GM13976 (cell line): Measurements from ENCODE around the gene HOXA9.

Source experiments
- DNase-seq: peaks from one replicate; pipeline ENCODE4 v3.0.0; 2012; ENCODE audit warnings: low spot score
- CTCF ChIP-seq: IDR thresholded peaks from 2 replicates; pipeline ENCODE4 v1.5.1; 2012; ENCODE audit warnings: borderline replicate concordance, mild to moderate bottlenecking; ENCODE audit not compliant: insufficient read depth; ENCODE audit errors: extremely low read depth, missing control alignments, control extremely low read depth
- in situ Hi-C: fragments of 300-500 bp; cut with MboI; formaldehyde crosslinking; loops from one replicate; pipeline ENCODE4 v1.12.0; 2022; ENCODE audit warnings: low sequenced_read_pairs, mixed read lengths, inconsistent platforms; ENCODE audit not compliant: unreplicated experiment

Gene HOXA9

GRCh38 chr7:27154901-27155815, 10.2 kb downstream of the HOXA9 start:
- no peak for DNase-seq
- in situ Hi-C loops, result loop anchor here (5.0 to 25.0 kb wide), 4 partner anchors 300 to 780 kb away; no protein-coding TSS in a partner anchor

DNA sequence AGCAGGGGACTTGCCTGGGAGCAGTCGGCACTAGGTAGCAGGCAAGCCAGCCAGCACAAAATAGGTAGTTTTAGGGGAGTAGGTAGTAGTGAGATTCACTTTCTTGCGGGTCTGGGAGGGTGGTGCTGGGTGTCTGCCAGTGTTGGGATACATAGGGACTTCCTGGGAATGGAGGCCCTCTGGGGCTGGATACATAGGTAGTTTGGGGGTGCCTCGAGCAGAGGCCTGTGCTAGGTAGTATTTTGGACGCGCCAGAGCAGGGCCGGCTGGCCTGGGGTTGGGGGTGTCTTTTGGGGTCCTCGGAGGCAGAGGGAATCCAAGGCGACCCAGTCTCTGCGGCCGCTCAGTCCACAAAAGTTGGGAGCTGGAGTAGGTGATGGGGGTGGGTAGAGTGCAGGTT, 11.0 kb downstream of the HOXA9 start:
- TF ChIP-seq CTCF, result no peak
- in situ Hi-C loops, result loop anchor here (10.0 to 25.0 kb wide), 3 partner anchors 300 to 780 kb away; no protein-coding TSS in a partner anchor

More at GRCh38 chr7:27154901-27155815, 10.2 kb downstream of the HOXA9 start:
- TF ChIP-seq CTCF, result no peak

DNA sequence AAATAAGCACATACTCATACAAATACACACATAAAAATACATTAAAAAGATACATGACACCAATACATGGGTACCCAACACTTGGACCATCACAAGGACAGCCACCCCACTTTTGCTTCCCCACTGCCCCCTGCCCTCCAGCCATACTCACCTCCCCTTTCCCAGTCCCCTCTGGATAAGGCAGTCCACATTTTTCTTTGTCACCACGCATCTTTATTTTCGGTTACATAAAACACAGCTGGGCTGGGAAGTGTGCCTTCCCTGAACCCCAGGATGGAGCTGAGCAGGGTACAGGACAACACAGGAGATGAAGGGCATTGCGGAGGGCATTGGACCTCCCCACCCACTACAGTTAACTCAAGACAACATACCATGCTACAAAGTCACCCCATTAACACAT, 11.8 kb downstream of the HOXA9 start:
- in situ Hi-C loops, result loop anchor here (10.0 to 25.0 kb wide), 3 partner anchors 299 to 779 kb away; no protein-coding TSS in a partner anchor

More for the DNA sequence above, 11.0 kb downstream of the HOXA9 start:
- no peak for DNase-seq

GRCh38 chr7:27152816-27153442, 12.4 kb downstream of the HOXA9 start:
- no peak for TF ChIP-seq CTCF
- DNase-seq, result no peak
- in situ Hi-C loops, result loop anchor here (10.0 to 25.0 kb wide), 3 partner anchors 298 to 778 kb away; no protein-coding TSS in a partner anchor

More for the DNA sequence above, 11.8 kb downstream of the HOXA9 start:
- DNase-seq, result no peak
- TF ChIP-seq CTCF, result no peak

- TF ChIP-seq CTCF, result no peak
- in situ Hi-C loops, result loop anchor here (10.0 to 25.0 kb wide), 3 partner anchors 297 to 777 kb away; no protein-coding TSS in a partner anchor
- no peak for DNase-seq
These were observed 13.2 kb downstream of the HOXA9 start, which contains the start of gene HOXA3 for GRCh38 chr7:27151931-27152815. HOXA3 (minus strand) TSS chr7:27152583; CDS start chr7:27110640, 41,943 bp downstream.
